GM23248 (cell line): Measurements from ENCODE around the gene MEI4.

Source experiments
- EZH2 ChIP-seq: fragments of 200-600 bp; sonication (generic); IDR thresholded peaks from 2 replicates; pipeline ENCODE4 v1.6.1; 2018; ENCODE audit warnings: antibody characterized with exemption, mild to moderate bottlenecking; ENCODE audit not compliant: insufficient read depth, poor library complexity, severe bottlenecking
- EZH2phosphoT487 ChIP-seq: fragments of 200-600 bp; sonication (generic); IDR thresholded peaks from 2 replicates; pipeline ENCODE4 v1.6.1; 2018; ENCODE audit warnings: antibody characterized with exemption, moderate library complexity, mild to moderate bottlenecking, low read depth; ENCODE audit not compliant: insufficient read depth

DNA sequence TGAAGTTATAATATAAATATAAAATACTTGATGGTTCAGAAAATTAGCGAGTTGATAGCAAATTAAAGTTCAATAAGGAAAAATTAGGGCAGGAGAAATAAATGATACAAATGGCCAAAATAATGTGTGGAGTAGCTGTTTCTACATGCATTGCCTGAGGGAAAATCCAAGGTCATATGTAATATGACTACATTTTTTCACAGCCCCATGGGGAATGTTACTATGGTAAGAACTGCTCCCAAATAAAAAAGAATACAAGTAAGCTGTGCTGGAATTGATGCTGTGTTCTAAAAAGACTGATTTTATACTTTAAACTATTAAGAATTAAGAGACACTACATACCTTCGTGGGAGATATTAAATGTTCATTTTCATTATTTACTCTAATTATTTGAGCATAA is 34.1 kb downstream of the MEI4 start:
- TF ChIP-seq EZH2 (no peak), EZH2phosphoT487 (no peak)
